NCI-H1417 (cell line): ENCODE results near the gene SDHAF3.
"Not testable (repeated sequence)": the region's sequence is repeated elsewhere in the genome, so short reads cannot be mapped to it uniquely, and the experiment has no call there.

ENCODE experiments used
- DNase-seq, 3 experiments: peaks; one replicate each; lab custom pipeline; 2025; lab: John Stamatoyannopoulos, UW

Gene SDHAF3

DNA sequence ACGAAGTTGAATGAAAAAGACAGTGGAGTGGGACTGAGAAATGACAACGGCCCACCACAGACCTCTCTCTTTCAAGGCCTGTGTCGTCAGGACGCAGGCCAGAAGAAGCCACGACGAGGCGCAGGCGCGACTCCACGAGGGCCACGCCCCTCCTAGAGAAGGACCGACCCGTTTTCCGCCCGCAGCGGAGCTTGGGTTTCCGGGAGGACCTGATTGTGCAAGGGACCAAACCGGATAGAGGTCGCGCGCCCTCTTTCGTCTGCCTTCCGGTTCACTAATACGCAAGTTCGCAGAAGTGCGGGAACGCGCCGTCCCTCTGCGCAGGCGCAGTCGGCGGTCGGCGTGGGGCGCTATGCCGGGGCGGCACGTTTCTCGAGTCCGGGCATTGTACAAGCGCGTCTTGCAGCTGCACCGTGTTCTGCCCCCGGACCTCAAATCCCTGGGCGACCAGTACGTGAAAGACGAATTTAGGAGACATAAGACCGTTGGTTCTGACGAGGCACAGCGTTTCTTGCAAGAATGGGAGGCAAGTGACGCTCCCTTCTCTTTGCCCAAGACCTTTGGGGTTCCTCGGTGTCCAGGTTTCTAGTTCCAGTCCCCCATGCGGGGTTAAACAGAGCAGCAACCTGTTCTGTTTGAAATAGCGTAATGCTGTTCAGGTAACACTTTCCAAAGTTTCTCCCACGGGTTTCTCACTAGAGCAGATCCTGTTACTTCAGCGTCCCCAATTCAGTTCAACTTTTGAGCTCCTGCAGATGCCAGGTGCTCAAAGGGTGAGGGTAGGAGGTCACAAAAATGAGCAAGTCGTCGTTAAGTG, at the start of gene SDHAF3:
Gene SDHAF3, plus strand, starts transcription at position 327 of the 817 bp plus-strand sequence. Its CDS starts 26 bp downstream, at position 353.
- DNase-seq = peak; percentile 99 to 100 (median 99)

DNA sequence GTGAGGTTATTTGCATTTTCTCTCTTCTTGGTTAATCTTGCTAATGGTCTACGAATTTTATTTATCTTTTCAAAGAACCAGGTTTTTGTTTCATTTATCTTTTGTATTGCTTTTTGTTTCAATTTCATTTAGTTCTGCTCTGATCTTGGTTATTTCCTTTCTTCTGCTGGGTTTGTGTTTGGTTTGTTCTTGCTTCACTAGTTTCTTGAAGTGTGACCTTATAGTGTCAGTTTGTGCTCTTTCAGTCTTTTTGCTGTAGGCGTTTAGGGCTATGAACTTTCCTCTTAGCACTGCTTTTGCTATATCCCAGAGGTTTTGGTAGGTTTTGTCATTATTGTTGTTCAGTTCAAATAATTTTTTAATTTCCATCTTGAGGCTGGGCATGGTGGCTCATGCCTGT, 45.5 kb upstream of the SDHAF3 start:
- DNase-seq = not testable (repeated sequence)

- DNase-seq = peak in 1 of 3 experiments; percentile 13
Measured at GRCh38 chr7:97075928-97076327, 41.6 kb upstream of the SDHAF3 start.

GRCh38 chr7:97078023-97078969, 39.2 kb upstream of the SDHAF3 start:
- no peak for DNase-seq

GRCh38 chr7:97079300-97079699, 38.2 kb upstream of the SDHAF3 start:
- DNase-seq = no peak

DNA sequence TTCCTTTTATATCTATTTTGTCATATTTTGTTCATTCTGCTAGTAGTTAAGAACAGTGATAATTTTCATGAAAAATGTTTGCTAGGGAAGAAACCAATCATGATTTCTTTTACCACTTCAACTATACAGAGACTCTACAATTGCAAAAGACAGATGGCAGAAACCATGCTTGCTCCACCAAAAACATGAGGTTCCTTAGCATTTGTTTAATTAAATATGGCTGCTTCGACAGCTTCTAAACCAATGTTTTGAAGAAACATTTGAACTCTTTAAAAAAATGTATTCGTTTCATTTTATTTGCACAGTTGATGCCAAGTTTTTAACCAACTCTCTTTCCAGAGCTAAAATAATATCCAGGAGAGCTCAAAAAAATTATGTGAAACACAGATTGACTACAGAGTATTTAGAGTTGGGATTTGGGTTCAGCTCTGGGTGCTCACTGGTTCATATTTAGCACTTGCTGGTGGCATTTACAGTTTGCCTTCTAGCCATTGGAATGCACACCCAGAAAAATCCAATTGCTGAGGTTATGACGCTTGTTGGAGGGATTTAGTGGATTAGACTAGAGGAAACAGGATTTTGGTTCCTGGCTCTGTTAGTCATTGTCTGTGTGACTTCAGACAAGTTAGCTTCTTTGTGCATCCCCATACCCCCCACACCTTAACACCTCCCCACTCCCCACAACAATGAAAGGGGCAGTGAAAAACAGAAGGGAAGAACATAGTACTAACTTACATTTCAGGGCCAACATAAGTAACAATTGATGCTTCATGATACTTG, 35.8 kb upstream of the SDHAF3 start:
- no peak for DNase-seq

- no peak for DNase-seq
Measured at GRCh38 chr7:97088364-97088763, 29.1 kb upstream of the SDHAF3 start.

- DNase-seq = no peak
Measured at GRCh38 chr7:97089771-97090170, 27.7 kb upstream of the SDHAF3 start.

DNA sequence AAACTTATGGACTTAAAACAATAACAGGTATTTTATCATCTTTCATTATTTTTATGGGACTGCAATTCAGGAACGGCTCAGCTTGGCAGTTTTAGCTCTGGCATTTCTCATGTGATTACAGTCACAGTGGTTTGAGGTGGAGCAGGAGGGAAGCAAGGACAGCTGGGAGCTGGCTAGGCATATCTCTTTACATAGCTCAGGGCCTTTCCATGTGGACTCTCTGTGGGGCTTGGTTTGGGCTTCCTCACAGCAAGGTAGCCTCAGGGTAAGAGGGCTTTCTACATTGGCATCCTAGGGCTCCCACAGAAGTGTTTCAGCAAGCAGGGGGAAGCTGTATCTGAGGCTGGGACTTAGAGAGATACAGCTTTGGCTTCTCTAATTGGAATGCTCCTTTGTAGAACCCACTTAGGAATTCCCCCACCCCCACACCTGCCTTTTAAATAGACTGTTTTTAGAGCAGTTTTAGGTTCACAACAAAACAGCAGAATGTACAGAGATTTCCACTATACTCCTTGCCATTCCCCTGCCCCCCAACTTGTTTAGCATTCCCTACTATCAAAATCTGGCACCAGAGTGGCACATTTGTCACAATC, 26.6 kb upstream of the SDHAF3 start:
- no peak for DNase-seq

- peak in 2 of 3 experiments; percentile 66 to 89 for DNase-seq
Measured at GRCh38 chr7:97094284-97094930, 23.1 kb upstream of the SDHAF3 start.

DNA sequence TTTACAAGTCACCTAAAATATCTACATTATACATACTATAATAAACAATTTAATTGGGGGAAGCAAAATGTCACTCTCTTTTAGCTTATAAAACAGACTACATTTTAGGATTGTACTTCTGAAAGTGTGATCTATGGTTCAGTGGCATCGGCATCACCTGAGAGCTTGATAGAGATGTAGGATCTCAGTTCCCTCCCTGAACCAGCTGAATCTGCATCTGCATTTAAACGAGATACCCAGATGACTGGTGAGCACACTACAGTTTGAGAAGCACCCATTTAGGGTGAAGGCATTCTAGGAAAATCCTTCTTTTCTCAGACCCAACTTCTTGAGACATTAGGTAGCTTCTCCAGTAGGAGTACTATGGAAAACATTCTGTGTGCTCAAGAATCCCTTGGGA, 21.5 kb upstream of the SDHAF3 start:
- DNase-seq = no peak

GRCh38 chr7:97096661-97097060, 20.8 kb upstream of the SDHAF3 start:
- peak in 1 of 3 experiments; percentile 19 for DNase-seq

DNA sequence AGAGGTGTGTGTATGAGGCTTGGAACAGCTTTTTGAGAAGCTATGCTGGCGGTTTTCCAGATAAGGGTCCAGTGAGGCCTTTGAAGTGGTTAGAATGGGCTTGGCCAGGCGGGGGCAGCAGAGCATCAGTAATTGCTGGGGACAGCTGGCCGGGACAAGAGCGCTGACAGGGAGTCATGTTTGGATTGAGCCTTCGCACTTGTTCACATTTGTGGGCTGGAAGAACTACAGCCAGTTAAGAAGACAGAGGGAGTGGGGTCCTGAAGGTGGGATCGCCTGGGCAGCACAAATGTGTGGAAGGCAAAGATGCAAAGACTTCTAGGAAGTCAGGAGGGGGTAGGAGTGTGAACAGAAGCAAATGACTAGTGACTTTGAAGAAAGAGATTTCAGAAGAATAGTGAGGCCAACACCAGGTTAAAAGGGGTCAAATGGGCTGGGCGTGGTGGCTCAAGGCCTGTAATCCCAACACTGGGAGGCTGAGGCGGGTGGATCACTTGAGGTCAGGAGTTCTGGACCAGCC, 12.7 kb upstream of the SDHAF3 start:
- DNase-seq = peak; percentile 64 to 85 (median 77)

DNA sequence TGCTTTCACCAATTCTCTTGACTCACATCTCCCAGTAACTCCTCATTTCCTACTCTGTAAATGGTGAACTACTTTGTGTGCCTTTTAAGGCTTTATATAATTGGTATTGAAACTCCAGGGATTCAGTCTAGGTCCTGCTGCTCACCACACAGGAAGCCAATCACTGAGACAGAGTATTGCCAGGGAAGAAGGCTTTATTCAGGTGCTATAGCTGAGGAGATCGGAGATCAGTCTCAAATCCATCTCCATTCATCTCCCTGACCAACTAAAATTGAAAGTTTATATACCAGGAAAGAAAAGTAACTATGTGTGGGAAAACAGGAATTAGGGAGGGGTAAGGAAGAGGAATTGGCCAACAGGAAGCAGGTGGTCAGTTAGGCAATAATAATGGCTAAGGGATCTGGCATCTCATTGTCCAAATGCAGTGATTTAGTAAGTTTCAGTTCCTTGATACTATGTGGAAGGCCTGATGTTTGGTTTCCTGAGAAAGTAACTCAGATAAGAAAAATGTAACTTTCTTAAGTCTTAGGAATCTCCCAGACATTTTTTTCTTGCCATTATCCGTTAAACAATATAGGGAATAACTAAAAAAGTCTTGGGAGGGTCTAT, 10.2 kb upstream of the SDHAF3 start:
- DNase-seq = no peak

DNA sequence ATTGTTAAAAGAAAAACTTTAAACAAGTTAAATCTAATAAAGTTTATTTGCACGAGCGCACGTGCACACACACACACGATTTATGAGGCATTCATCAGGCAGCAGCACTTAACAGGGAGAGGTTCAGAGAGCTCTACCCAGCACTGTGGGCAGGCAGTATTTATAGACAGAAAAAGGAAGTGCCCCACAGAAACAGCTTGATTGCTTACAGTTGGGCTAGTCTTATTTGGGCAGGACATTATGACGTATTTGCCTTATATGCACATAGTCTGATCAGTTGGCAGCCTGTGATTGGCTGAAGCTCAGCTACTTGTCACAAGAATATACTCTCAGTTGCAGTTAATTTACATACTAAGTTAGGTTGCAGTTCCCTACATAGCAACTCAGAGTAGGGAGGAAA, 1.2 kb upstream of the SDHAF3 start:
- no peak for DNase-seq

GRCh38 chr7:97117035-97117371, 495 bp upstream of the SDHAF3 start:
- DNase-seq = no peak

DNA sequence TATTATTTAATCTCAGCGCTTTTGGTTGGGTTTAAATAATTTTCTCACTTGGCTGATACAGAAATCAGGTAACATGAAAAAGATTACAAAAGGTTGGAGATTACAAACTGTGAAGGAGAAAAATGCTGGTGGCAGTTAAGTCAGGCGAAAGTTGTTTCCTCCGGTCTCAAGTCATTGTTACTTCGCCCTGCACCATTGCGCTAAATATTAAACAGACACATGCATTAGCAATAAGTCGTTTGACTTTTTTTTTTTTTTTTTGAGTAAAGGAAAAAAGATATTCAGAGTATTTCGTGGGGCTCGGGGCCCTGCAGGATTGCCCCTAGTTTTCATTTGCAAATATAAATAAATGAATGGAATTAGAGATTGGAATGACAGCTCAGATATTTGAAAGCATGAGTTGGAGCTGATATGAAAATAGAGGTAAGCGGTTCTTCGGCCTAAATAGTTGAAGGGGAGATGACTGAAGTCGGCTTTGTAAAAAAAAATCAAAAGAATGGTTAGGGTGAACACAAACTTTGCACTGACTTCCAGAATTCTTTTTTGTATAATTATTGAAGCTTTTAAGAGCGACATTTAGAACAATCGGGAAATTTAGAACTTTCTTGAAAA, 914 bp downstream of the SDHAF3 start:
- peak in 2 of 3 experiments; percentile 49 to 78 for DNase-seq

- no peak for DNase-seq
Measured at GRCh38 chr7:97119747-97120146, 2.2 kb downstream of the SDHAF3 start.

DNA sequence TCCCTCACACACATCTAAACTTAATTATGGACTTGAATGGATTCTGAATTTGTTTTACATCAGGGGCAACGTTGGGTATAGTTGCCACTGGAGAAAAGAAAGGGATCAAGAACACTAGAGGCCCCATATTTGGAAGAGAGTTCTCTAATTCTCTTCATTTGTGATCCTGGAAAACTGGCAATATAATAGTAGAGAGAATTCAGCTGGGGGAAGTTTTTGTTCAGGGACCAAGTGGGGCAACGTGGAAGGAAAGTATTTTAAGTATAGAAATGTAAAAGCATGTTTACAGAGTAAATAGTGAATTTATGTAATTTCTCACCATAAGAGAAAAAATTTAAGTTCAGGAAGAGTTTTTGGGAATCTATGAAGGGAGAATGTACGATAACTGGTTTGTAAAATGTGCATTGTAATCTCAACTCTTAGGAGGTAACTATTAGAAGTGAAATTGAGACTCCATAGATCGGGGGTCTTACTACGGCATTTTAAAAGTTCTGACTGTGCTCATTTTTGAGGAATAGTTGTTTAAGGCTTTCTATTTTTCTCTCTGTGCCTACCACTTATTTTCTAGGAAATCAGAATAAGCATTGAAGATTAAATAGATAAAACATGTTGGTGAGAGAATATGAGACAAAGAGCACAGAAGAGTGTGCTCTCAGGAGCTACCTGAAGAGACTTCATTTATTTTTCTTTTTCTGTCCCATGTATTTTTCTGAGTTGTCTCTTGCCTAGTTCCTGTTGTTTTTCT, 3.4 kb downstream of the SDHAF3 start:
- no peak for DNase-seq
